ENCODE data around the gene ACKR4.
"Not testable (repeated sequence)": the region's sequence is repeated elsewhere in the genome, so short reads cannot be mapped to it uniquely, and the experiment has no call there.

ACKR4 gene

DNA sequence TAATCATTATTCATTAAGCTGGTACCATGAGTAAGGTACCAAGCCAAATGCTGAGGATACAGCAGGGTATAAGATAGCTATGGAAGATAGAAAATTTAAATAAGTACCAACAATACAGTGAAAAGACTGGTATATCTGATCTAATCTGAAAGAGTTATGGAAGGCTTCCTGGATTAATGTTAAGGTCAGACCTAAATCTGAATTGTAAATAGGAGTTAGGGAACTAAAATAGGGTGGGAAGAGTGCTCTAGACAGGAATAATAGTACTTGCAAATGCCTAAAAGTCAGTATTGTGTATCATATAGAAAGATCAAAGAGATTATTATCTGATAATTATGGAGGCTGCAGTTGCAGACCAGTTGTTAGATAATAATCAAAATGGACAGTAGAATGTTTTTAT is 2.6 kb upstream of the ACKR4 start:
- no peak for DNase-seq (ENCODE audit: low spot score)

DNA sequence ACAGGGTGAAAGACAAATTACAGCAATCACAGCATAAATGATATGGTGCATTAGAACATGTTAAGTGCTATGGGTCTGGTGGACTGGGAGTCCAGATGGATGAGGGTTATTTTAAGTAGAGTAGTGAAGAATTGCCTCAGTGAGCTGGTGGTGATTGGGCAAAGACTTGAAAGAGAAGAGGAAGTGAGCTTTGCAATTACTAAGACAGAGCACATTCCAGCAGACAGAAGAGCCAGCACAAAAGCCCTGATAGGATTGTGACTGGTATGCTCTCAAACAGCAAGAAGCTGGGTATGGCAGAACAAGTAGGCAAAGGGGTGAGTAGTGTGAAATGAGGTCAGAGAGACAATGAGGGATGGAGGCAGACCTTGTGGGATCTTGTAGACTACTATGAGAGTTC is 2.1 kb upstream of the ACKR4 start:
- DNase-seq (ENCODE audit: low spot score) = peak; percentile 9

- no peak for DNase-seq (ENCODE audit: low spot score)
These were observed 744 bp upstream of the ACKR4 start for GRCh38 chr3:132596326-132596725.

- DNase-seq (ENCODE audit: low spot score) = no peak
These were observed 590 bp downstream of the ACKR4 start for GRCh38 chr3:132597660-132598059.

GRCh38 chr3:132598181-132598580 is 1.1 kb downstream of the ACKR4 start:
- DNase-seq (ENCODE audit: low spot score) = no peak

DNA sequence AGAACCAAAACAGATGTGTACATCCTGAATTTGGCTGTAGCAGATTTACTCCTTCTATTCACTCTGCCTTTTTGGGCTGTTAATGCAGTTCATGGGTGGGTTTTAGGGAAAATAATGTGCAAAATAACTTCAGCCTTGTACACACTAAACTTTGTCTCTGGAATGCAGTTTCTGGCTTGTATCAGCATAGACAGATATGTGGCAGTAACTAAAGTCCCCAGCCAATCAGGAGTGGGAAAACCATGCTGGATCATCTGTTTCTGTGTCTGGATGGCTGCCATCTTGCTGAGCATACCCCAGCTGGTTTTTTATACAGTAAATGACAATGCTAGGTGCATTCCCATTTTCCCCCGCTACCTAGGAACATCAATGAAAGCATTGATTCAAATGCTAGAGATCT is 3.5 kb downstream of the ACKR4 start:
- not testable (repeated sequence) for DNase-seq (ENCODE audit: low spot score)

- no peak for DNase-seq (ENCODE audit: low spot score)
These were observed 8.3 kb downstream of the ACKR4 start for GRCh38 chr3:132605374-132605792.

DNA sequence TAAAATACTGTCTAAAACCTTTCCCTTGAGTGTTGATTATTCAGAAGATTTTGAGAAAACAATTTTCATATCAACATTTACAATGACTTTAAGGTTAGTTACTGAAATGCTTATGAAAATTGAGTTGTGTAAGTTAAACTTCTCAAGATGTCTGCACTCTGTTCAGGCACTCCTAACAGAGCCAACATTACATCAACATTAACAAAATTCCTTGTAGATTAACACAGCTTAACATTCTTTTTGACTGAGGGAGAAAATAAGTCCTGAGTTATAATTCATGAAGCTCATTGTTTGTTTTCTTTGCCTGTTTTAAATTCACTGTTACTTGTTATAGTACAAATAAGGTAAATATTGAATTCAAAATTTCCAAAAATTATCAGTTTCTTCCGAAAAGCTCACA is 9.0 kb downstream of the ACKR4 start:
- DNase-seq (ENCODE audit: low spot score) = no peak

GRCh38 chr3:132606620-132607019 is 9.6 kb downstream of the ACKR4 start:
- DNase-seq (ENCODE audit: low spot score) = not testable (repeated sequence)

DNA sequence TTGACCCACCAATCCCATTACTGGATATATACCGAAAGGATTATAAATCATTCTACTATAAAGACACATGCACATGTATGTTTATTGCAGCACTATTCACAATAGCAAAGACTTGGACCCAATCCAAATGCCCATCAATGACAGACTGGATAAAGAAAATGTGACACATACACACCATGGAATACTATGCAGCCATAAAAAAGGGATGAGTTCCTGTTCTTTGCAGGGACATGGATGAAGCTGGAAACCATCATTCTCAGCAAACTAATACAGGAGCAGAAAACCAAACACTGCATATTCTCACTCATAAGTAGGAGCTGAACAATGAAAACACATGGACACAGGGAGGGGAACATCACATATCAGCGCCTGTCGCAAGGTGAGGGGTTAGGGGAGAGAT is 18.2 kb downstream of the ACKR4 start:
- not testable (repeated sequence) for DNase-seq (ENCODE audit: low spot score)

DNA sequence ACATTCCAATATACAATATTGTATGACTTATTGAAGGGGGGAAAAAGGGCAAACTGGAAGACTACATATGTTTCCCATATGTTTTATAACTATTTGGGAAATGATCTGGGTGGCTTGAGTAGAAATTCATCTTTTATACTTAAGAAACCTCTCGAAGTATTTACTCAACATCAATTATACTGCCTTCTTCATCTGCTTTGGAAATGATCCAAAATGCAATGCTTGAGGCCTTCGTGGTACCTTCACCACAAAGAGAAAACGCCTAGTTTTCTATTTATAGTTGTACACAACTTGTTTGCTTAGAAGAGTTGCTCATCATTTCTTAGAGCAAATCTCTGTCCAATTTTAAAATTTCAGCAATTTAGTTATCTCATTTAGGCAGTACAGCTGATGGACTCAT is 18.8 kb downstream of the ACKR4 start:
- DNase-seq (ENCODE audit: low spot score) = no peak

- no peak for DNase-seq (ENCODE audit: low spot score)
These were observed 19.7 kb downstream of the ACKR4 start for GRCh38 chr3:132616780-132617179.

- no peak for DNase-seq (ENCODE audit: low spot score)
These were observed 25.1 kb downstream of the ACKR4 start for GRCh38 chr3:132622148-132622547.

- no peak for DNase-seq (ENCODE audit: low spot score)
These were observed 25.7 kb downstream of the ACKR4 start for GRCh38 chr3:132622761-132623160.

GRCh38 chr3:132623646-132624045 is 26.6 kb downstream of the ACKR4 start:
- no peak for DNase-seq (ENCODE audit: low spot score)

GRCh38 chr3:132624790-132625189 is 27.7 kb downstream of the ACKR4 start:
- DNase-seq (ENCODE audit: low spot score) = no peak

DNA sequence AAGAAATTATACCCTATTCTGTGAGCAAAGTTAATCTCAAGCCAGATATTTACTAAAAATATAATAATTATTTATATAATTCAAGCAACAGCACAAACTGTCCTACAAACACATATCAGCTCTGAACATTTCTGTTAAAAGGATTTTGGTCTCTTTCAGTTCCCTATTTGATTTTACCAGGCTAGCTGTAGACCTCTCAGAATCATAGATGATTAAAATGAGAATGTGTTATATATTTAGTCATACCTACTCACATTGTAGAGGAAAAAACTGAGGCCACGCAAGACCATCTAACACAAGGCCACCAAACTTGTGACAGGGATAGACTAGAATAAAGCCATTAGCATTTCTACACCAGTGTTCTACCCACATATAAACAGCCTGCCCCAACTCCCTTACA is 28.5 kb downstream of the ACKR4 start:
- DNase-seq (ENCODE audit: low spot score) = no peak

DNA sequence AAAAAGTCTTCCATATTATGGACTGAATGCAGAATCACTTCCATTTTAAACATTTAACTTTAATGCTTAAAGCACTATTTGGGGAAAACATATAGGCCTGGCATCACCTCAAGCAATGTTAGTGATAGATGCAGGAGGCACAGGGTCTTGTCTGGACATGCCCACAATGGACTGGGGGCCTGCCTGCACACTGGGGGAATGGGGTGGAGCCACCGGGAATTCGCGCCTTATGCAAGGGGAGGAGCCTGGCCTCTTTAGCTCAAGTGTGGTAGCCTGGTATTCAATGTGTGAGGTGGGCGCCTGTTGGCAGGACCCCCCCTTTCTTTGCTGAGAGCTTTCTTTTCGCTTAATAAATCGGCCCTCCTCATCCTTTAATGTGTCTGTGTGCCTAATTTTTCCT is 29.9 kb downstream of the ACKR4 start:
- no peak for DNase-seq (ENCODE audit: low spot score)

DNA sequence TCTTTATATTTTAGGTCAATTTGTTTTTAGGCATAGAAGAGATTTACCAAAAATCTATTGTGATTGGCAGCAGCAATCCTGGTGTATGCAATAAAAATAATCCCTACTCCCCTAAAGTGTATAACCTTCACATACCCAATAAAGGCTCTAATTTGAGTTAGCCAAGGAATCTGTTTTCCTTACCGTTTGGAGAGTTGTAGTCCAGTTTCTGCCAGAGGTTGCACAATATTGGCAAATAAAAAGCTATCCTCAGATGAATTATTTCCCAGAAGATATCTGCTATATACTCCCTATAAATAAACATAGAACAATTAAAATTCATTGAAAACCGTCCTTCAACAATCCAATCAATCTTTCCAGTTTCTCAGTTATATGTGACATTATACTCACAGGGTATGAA is 31.1 kb downstream of the ACKR4 start:
- no peak for DNase-seq (ENCODE audit: low spot score)

GRCh38 chr3:132629928-132630327 is 32.9 kb downstream of the ACKR4 start:
- DNase-seq (ENCODE audit: low spot score) = no peak

GRCh38 chr3:132630612-132631011 is 33.5 kb downstream of the ACKR4 start:
- DNase-seq (ENCODE audit: low spot score) = no peak

DNA sequence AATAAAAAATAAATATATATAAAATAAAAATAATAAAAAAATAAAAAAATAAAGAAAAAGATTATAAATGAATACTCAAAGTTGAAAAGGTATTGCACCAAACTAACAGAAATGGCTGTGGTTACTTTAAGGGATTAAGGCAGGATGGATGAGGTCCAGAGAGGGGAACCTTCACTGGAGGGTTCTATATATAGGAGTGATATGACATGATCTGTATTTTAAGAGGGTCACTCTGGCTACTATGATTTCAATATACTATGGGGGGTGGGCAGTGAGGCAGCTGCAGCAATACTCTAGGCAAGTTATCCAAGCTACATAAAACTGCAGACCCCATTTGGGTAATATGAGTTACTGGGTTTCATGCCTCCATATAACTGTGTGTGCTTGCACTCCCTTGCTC is 38.0 kb downstream of the ACKR4 start:
- DNase-seq (ENCODE audit: low spot score) = no peak

- no peak for DNase-seq (ENCODE audit: low spot score)
These were observed 40.5 kb downstream of the ACKR4 start for GRCh38 chr3:132637590-132637989.

GRCh38 chr3:132638706-132639105 is 41.6 kb downstream of the ACKR4 start:
- no peak for DNase-seq (ENCODE audit: low spot score)

DNA sequence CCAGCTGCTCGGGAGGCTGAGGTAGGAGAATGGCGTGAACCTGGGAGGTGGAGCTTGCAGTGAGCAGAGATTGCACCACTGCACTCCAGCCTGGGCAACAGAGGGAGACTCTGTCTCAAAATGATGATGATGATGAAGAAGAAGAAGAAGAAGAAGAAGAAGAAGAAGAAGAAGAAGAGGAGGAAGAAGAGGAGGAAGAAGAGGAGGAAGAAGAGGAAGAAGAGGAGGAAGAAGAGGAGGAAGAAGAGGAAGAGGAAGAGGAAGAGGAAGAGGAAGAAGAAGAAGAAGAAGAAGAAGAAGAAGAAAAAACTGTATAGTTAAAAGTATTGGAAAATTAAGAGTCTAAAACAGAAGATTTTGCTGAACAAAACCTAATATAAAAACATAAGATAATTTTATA is 44.4 kb downstream of the ACKR4 start:
- not testable (repeated sequence) for DNase-seq (ENCODE audit: low spot score)

Data from iPS-NIHi11 (cell line).